ENCODE measurements around the gene MROH8. TPM values are rescaled to one million over a fixed set of nuclear protein-coding genes. Genes with fewer than 3 reads are reported as not detected.

Gene MROH8
- total RNA-seq, 4 donors from 2014 or later, result 1.6 to 6.2 (median 3.2) TPM

- Histone ChIP-seq H3K27ac (no peak overlapping the region), H3K4me3 (no peak overlapping the region), H3K36me3 (peaks cover 0 to 22% of the 10 kb centered on the region in 2 donors), H3K9me3 (no peaks in the 10 kb centered on the region), H3K27me3 (no peaks in the 10 kb centered on the region), H3K4me1 (no peaks in the 10 kb centered on the region)
- no peak for ATAC-seq
- TF ChIP-seq CTCF (IDR thresholded peaks at IDR 0.05), result no peak
- TF ChIP-seq POLR2AphosphoS5 (IDR thresholded peaks at IDR 0.05), result no peak
- no peak for TF ChIP-seq POLR2A (IDR thresholded peaks at IDR 0.05)
- TF ChIP-seq EP300 (IDR thresholded peaks at IDR 0.05), result no peak
- WGBS, 2 donors (ENCODE audit: low coverage in 1 of 2), result 100% methylated on average over 1 of the region's 1 CpG
These were observed 14.3 kb downstream of the MROH8 start for GRCh38 chr20:37165031-37165430.

DNA sequence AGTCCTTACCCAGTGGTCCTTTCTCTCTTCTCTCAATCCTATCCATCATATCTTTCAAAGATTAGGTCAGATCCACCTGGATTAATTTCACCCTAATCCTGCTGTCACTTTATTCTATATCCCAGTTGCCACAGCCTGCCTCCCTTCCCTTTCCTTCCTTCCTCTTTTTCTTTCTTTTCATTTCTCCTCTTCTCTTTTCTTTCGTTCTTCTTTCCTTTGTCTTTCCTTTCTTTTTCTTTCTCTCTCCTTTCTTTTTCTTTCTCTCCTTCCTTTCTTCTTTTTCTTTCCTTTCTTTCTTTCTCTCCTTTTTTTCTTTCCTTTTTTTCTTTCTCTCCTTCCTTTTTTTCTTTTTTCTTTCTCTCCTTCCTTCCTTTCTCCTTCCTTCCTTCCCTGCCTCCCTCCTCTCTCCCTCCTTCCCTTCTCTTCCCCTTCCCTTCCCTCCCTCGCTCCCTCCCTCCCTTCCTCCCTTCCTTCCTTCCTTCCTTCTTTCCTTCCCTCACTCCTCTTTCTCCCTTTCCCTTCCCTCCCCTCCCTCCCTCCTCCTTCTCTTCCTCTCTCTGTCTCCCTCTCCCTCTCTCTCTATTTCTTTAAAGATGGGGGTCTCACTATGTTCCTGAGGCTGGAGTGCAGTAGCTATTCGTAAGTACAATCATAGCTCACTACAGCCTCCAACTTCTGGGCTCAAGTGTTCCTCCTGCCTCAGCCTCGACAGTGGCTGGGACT lies 15.4 kb downstream of the MROH8 start:
- TF ChIP-seq POLR2AphosphoS5 (IDR thresholded peaks at IDR 0.05) (no peak), EP300 (IDR thresholded peaks at IDR 0.05) (no peak), CTCF (IDR thresholded peaks at IDR 0.05) (no peak), POLR2A (IDR thresholded peaks at IDR 0.05) (no peak)
- WGBS, 2 donors (ENCODE audit: low coverage in 1 of 2), result 85 to 94% methylated on average over 2 to 4 of the region's 4 CpGs

GRCh38 chr20:37162646-37163045 lies 16.7 kb downstream of the MROH8 start:
- Histone ChIP-seq H3K4me1 (no peaks in the 10 kb centered on the region), H3K36me3 (peaks cover 0 to 18% of the 10 kb centered on the region in 2 donors), H3K9me3 (no peaks in the 10 kb centered on the region), H3K27ac (no peak overlapping the region), H3K27me3 (no peaks in the 10 kb centered on the region), H3K4me3 (no peak overlapping the region)
- 58 to 64% methylated on average over 4 of the region's 6 CpGs for WGBS, 2 donors (ENCODE audit: low coverage in 1 of 2)
- no peak for TF ChIP-seq POLR2A (IDR thresholded peaks at IDR 0.05)
- no peak for TF ChIP-seq POLR2AphosphoS5 (IDR thresholded peaks at IDR 0.05)
- no peak for TF ChIP-seq CTCF (IDR thresholded peaks at IDR 0.05)
- TF ChIP-seq EP300 (IDR thresholded peaks at IDR 0.05), result no peak
- ATAC-seq, result no peak

More for the DNA sequence above, 15.4 kb downstream of the MROH8 start:
- Histone ChIP-seq H3K36me3 (peaks cover 0 to 22% of the 10 kb centered on the region in 2 donors), H3K27ac (no peak overlapping the region), H3K4me1 (no peaks in the 10 kb centered on the region), H3K9me3 (no peaks in the 10 kb centered on the region), H3K4me3 (no peak overlapping the region), H3K27me3 (no peaks in the 10 kb centered on the region)
- no peak for ATAC-seq

- no peaks in the 10 kb centered on the region for H3K27me3 ChIP-seq
- H3K27ac ChIP-seq, result no peak overlapping the region
- 78 to 80% methylated on average over 8 to 12 of the region's 12 CpGs for WGBS, 2 donors (ENCODE audit: low coverage in 1 of 2)
- no peak for ATAC-seq
- H3K4me3 ChIP-seq, result no peak overlapping the region
- H3K4me1 ChIP-seq, result no peaks in the 10 kb centered on the region
- peaks cover 0 to 16% of the 10 kb centered on the region in 2 donors for H3K36me3 ChIP-seq
- H3K9me3 ChIP-seq, result no peaks in the 10 kb centered on the region
- TF ChIP-seq EP300 (IDR thresholded peaks at IDR 0.05), result no peak
- no peak for TF ChIP-seq POLR2A (IDR thresholded peaks at IDR 0.05)
- no peak for TF ChIP-seq CTCF (IDR thresholded peaks at IDR 0.05)
- no peak for TF ChIP-seq POLR2AphosphoS5 (IDR thresholded peaks at IDR 0.05)
These were observed 17.4 kb downstream of the MROH8 start for GRCh38 chr20:37161830-37162549.

Measured in gastroesophageal sphincter (tissue), 4 donors.